Kidney (tissue), 14 donors: ENCODE results near the gene CELF4. TPM values are rescaled to one million over a fixed set of nuclear protein-coding genes. Genes with fewer than 3 reads are reported as not detected.

ENCODE experiments used
- DNase-seq, 5 donors: peaks; one replicate each; pipeline ENCODE4 v3.0.0-alpha.2; 2013 to 2020
- FAIRE-seq: peaks from 2 replicates; lab custom pipeline; 2012; peaks lifted over from hg19 to GRCh38; lab: Jason Lieb, UNC
- H3K27ac ChIP-seq, 2 donors: one replicate each; pipeline ENCODE4 v1.7.0; 2013; ENCODE audit warnings: low read depth in 2 of 2, low read length in 2 of 2, inconsistent platforms in 1 of 2
- H3K27me3 ChIP-seq: one replicate; pipeline ENCODE4 v1.7.1; 2013; ENCODE audit warnings: low read length, inconsistent platforms; ENCODE audit not compliant: control insufficient read depth, insufficient read depth
- H3K36me3 ChIP-seq, 3 donors: one replicate each; pipeline versions ENCODE4 v1.7.0 to v1.7.1; 2013; ENCODE audit warnings: low read length in 3 of 3, control low read depth in 1 of 3, inconsistent platforms in 1 of 3; ENCODE audit not compliant: insufficient read depth in 3 of 3, control insufficient read depth in 2 of 3
- H3K4me1 ChIP-seq, 3 donors: one replicate each; pipeline versions ENCODE4 v1.7.0 to v1.7.1; 2013; ENCODE audit warnings: low read length in 3 of 3, inconsistent platforms in 1 of 3, low read depth in 1 of 3; ENCODE audit not compliant: control insufficient read depth in 2 of 3, insufficient read depth in 2 of 3
- H3K4me3 ChIP-seq, 3 donors: one replicate each; pipeline versions ENCODE4 v1.7.0 to v1.8.1; 2013; ENCODE audit warnings: low read length in 3 of 3, control low read depth in 1 of 3, inconsistent platforms in 1 of 3
- H3K9ac ChIP-seq, 3 donors: one replicate each; pipeline versions ENCODE4 v1.7.0 to v1.7.1; 2013; ENCODE audit warnings: low read length in 3 of 3, control low read depth in 1 of 3, inconsistent platforms in 1 of 3
- H3K9me3 ChIP-seq, 3 donors: one replicate each; pipeline versions ENCODE4 v1.7.0 to v1.7.1; 2013; ENCODE audit warnings: low read length in 3 of 3, control low read depth in 1 of 3, inconsistent platforms in 1 of 3; ENCODE audit not compliant: control insufficient read depth in 2 of 3, insufficient read depth in 1 of 3
- CTCF ChIP-seq: IDR thresholded peaks from 3 replicates; pipeline ENCODE4 v1.5.1; 2012; ENCODE audit warnings: mild to moderate bottlenecking, moderate library complexity, borderline replicate concordance; ENCODE audit not compliant: insufficient read depth; ENCODE audit errors: extremely low read depth
- intact Hi-C: fragments of 100-400 bp; cut with DNase I; formaldehyde crosslinking; loops from one replicate; pipeline ENCODE4 v1.11.1; 2022
- polyA plus RNA-seq: library from polyadenylated mRNA; stranded (reverse); fragments of 350-450 nt; fragmentation: Illumina TruSeq; extraction: RNeasy Lipid Tissue Mini Kit (QIAGEN cat#74804); gene quantifications from one replicate; pipeline ENCODE4 v1.2.3, GENCODE V29; 2014; ENCODE audit warnings: low read depth, low replicate concordance; ENCODE audit not compliant: insufficient read depth
- total RNA-seq: library from RNA; stranded (reverse); fragmentation: NEBNext Ultra II Directional; extraction: Animal tissue kit (Norgen Biotek cat#: 25700); gene quantifications from one replicate; pipeline ENCODE4 v1.2.1, GENCODE V29; 2021
- donor health status: control.
- donor health status: control.
- donor health status: control.
- donor health status: control.
- donor health status: control.
- donor health status: DM: yes; HTN: yes; CAD: no.
- donor health status: Normal renal cell carcinoma (clear cell type).

The CELF4 gene
- total and polyA plus RNA-seq, 2 donors from 2014 or later: 0.85 to 1.5 TPM

DNA sequence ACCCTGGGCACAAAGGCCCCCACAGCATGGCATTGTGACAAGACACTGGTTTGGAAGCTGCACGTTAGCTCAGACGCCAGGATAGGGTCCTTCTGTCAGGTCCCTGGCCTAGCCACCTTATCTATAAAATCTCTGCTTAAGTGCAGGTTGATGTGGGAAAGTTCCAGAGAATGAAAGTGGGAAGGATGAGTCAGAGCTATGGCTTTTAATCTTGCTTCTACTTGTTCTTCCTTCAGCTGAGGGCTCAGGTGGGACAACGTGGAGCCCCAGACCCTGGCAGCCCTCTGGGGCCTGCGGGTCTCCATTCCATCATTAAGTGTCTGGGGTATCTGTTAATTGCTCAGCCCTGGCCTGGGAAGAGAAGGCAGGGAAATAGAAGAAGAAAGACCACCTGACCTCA lies 64.5 kb downstream of the CELF4 start:
- FAIRE-seq: no peak
- no peak overlapping the region for H3K9ac ChIP-seq
- no peak overlapping the region for H3K27ac ChIP-seq
- intact Hi-C loops: no loop called here
- no peaks in the 10 kb centered on the region for H3K9me3 ChIP-seq
- no peak for DNase-seq
- H3K27me3 ChIP-seq: no peaks in the 10 kb centered on the region
- H3K36me3 ChIP-seq: no peaks in the 10 kb centered on the region
- no peak for TF ChIP-seq CTCF
- no peak overlapping the region for H3K4me3 ChIP-seq
- H3K4me1 ChIP-seq: no peaks in the 10 kb centered on the region

DNA sequence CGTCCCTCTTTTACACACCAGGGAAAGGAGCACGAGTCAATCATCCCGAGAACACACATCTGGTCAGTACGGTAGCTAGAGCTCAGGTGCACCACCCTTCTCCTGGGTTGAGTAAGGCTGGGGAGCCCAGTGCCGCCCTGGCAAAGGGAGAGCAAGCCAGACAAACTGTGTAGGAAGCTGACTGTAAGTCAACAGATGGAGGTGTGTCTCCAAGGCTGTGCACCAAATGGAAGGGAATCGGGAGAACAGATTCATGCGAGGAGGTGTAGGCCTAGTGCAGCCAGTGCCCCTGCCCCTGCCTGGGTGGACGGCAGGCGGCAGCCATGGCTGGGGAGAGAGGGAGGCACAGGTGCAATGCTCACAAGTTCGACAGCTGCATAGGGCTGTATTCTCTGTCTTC lies 65.7 kb downstream of the CELF4 start:
- Histone ChIP-seq H3K4me1 (no peaks in the 10 kb centered on the region), H3K9me3 (no peaks in the 10 kb centered on the region), H3K27ac (no peak overlapping the region), H3K9ac (no peak overlapping the region), H3K27me3 (no peaks in the 10 kb centered on the region), H3K4me3 (no peak overlapping the region), H3K36me3 (no peaks in the 10 kb centered on the region)
- DNase-seq (no peak), FAIRE-seq (no peak)
- intact Hi-C loops: no loop called here
- TF ChIP-seq CTCF: no peak

GRCh38 chr18:37499044-37499443 lies 66.6 kb downstream of the CELF4 start:
- FAIRE-seq (no peak), DNase-seq (no peak)
- intact Hi-C loops: no loop called here
- H3K27me3 ChIP-seq: no peaks in the 10 kb centered on the region
- H3K27ac ChIP-seq: no peak overlapping the region
- no peaks in the 10 kb centered on the region for H3K4me1 ChIP-seq
- no peak overlapping the region for H3K9ac ChIP-seq
- H3K4me3 ChIP-seq: no peak overlapping the region
- H3K36me3 ChIP-seq: no peaks in the 10 kb centered on the region
- H3K9me3 ChIP-seq: no peaks in the 10 kb centered on the region
- no peak for TF ChIP-seq CTCF

DNA sequence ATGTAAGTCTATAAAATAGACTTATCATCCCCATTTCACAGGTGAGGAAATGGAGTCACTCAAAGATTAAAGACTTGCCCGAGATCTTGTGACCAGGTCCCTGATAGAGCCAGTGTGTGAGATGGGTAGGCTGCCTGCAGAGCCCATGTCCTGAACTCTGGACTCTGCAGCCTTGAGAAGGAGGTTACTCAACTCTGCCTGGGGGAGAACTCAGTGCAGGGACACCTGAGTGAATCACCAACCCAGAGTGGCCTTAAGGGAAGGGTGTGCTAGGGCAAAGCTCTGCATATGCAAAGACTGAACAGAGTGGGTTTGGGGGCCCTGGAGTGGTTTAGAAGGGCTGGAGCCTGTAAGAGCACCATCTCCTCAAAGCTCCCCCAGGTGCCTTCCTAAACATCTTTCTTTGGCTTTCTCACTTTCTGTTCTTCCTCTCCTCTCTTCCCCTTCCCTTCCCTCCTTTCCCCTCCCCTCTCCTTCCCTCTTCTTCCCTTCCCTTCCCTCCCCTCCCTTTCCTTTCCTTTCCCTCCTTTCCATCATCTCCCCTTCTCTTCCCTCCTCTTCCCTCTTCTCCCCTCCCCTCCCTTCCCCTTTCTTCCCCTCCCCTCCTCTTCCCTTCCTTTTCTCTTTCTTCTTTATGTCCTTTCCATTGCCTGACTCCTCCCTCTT lies 67.6 kb downstream of the CELF4 start:
- Histone ChIP-seq H3K4me1 (no peaks in the 10 kb centered on the region), H3K9me3 (no peaks in the 10 kb centered on the region), H3K9ac (no peak overlapping the region), H3K27me3 (no peaks in the 10 kb centered on the region), H3K36me3 (no peaks in the 10 kb centered on the region), H3K4me3 (no peak overlapping the region), H3K27ac (no peak overlapping the region)
- intact Hi-C loops: no loop called here
- no peak for DNase-seq
- no peak for TF ChIP-seq CTCF
- no peak for FAIRE-seq
